ENCODE data around the gene GARNL3. TPM values are rescaled to one million over a fixed set of nuclear protein-coding genes. Genes with fewer than 3 reads are reported as not detected.
A peak's percentile ranks its signal among the peaks of the same experiment; 100 is the strongest.

Gene GARNL3
- total RNA-seq, 1 donor from 2014 or later: 3.3 TPM

DNA sequence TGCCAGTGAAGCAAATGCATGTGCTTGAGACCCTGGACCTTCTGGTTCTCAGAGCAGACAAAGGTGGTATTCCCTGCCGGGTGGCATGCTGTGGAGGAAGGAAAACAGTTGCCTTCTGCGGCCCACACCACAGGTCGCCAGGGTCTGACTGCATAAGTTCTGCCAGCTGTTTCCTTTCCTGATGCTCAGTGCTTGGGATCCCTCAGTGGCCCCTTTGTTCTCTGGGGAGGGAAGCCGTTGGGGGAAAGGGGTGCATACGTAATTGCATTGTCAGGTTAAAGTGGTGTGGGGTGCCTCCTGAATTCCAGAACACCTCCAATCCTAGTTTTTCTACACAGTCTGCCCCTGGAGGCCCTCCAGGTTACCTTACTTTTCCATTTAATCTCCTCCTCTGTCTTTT, 89.3 kb downstream of the GARNL3 start:
- no peaks in the 10 kb centered on the region for H3K9me3 Mint-ChIP-seq (ENCODE audit: unreplicated experiment)
- peaks cover 21% of the 10 kb centered on the region for H3K4me1 Mint-ChIP-seq (ENCODE audit: unreplicated experiment)
- no peak for TF ChIP-seq CTCF (IDR thresholded peaks at IDR 0.05; ENCODE audit: unreplicated experiment)
- no peak overlapping the region for H3K27ac Mint-ChIP-seq (ENCODE audit: unreplicated experiment)
- peak; percentile 11 for DNase-seq (ENCODE audit: low spot score)
- H3K27me3 Mint-ChIP-seq (ENCODE audit: unreplicated experiment): peaks cover 1% of the 10 kb centered on the region
- H3K4me3 Mint-ChIP-seq (ENCODE audit: unreplicated experiment): no peak overlapping the region
- H3K36me3 Mint-ChIP-seq (ENCODE audit: low read depth, unreplicated experiment): no peaks in the 10 kb centered on the region

- no peak for TF ChIP-seq CTCF (IDR thresholded peaks at IDR 0.05; ENCODE audit: unreplicated experiment)
- no peak overlapping the region for H3K27ac Mint-ChIP-seq (ENCODE audit: unreplicated experiment)
- H3K4me3 Mint-ChIP-seq (ENCODE audit: unreplicated experiment): no peak overlapping the region
- H3K4me1 Mint-ChIP-seq (ENCODE audit: unreplicated experiment): peaks cover 21% of the 10 kb centered on the region
- H3K27me3 Mint-ChIP-seq (ENCODE audit: unreplicated experiment): no peaks in the 10 kb centered on the region
- H3K9me3 Mint-ChIP-seq (ENCODE audit: unreplicated experiment): no peaks in the 10 kb centered on the region
- no peaks in the 10 kb centered on the region for H3K36me3 Mint-ChIP-seq (ENCODE audit: low read depth, unreplicated experiment)
- DNase-seq (ENCODE audit: low spot score): no peak
Observed at GRCh38 chr9:127356906-127357305, 92.3 kb downstream of the GARNL3 start.

- no peak for DNase-seq (ENCODE audit: low spot score)
- no peak overlapping the region for H3K27ac Mint-ChIP-seq (ENCODE audit: unreplicated experiment)
- no peak overlapping the region for H3K4me3 Mint-ChIP-seq (ENCODE audit: unreplicated experiment)
- no peaks in the 10 kb centered on the region for H3K27me3 Mint-ChIP-seq (ENCODE audit: unreplicated experiment)
- TF ChIP-seq CTCF (IDR thresholded peaks at IDR 0.05; ENCODE audit: unreplicated experiment): no peak
- H3K4me1 Mint-ChIP-seq (ENCODE audit: unreplicated experiment): peaks cover 21% of the 10 kb centered on the region
- H3K36me3 Mint-ChIP-seq (ENCODE audit: low read depth, unreplicated experiment): no peaks in the 10 kb centered on the region
- H3K9me3 Mint-ChIP-seq (ENCODE audit: unreplicated experiment): no peaks in the 10 kb centered on the region
Observed at GRCh38 chr9:127358023-127358535, 93.5 kb downstream of the GARNL3 start.

DNA sequence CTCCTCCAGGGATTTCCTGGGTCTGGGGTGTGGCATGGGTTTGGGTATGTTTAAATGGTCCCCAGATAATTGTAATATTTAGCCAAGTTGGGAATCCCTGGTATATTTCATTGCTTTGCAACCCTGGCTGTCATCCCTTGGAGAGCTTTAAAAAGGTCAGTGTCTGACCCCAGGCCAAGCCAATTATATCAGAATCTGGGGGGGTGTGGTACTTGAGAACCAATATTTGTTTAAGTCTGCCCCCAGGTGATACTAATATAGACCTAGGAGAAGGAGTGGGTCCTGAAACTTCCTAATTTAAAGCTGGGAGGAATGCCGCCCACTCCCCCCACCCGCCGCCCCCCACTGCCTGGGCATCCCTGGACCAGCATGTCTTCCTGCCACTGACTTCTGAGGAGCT, 94.2 kb downstream of the GARNL3 start:
- H3K4me3 Mint-ChIP-seq (ENCODE audit: unreplicated experiment): no peak overlapping the region
- H3K27me3 Mint-ChIP-seq (ENCODE audit: unreplicated experiment): no peaks in the 10 kb centered on the region
- no peaks in the 10 kb centered on the region for H3K9me3 Mint-ChIP-seq (ENCODE audit: unreplicated experiment)
- DNase-seq (ENCODE audit: low spot score): no peak
- H3K27ac Mint-ChIP-seq (ENCODE audit: unreplicated experiment): no peak overlapping the region
- no peak for TF ChIP-seq CTCF (IDR thresholded peaks at IDR 0.05; ENCODE audit: unreplicated experiment)
- H3K4me1 Mint-ChIP-seq (ENCODE audit: unreplicated experiment): peaks cover 17% of the 10 kb centered on the region
- no peaks in the 10 kb centered on the region for H3K36me3 Mint-ChIP-seq (ENCODE audit: low read depth, unreplicated experiment)

- peaks cover 2% of the 10 kb centered on the region for H3K4me1 Mint-ChIP-seq (ENCODE audit: unreplicated experiment)
- DNase-seq (ENCODE audit: low spot score): no peak
- H3K27ac Mint-ChIP-seq (ENCODE audit: unreplicated experiment): no peak overlapping the region
- no peak overlapping the region for H3K4me3 Mint-ChIP-seq (ENCODE audit: unreplicated experiment)
- no peaks in the 10 kb centered on the region for H3K36me3 Mint-ChIP-seq (ENCODE audit: low read depth, unreplicated experiment)
- no peak for TF ChIP-seq CTCF (IDR thresholded peaks at IDR 0.05; ENCODE audit: unreplicated experiment)
- H3K27me3 Mint-ChIP-seq (ENCODE audit: unreplicated experiment): no peaks in the 10 kb centered on the region
- no peaks in the 10 kb centered on the region for H3K9me3 Mint-ChIP-seq (ENCODE audit: unreplicated experiment)
Observed at GRCh38 chr9:127360250-127360649, 95.7 kb downstream of the GARNL3 start.
